K562 (cell line): ENCODE data around the gene CAMK1D. TPM values are rescaled to one million over a fixed set of nuclear protein-coding genes. Genes with fewer than 3 reads are reported as not detected.

Experiments used
- ATAC-seq: fragments of 200-7000 bp; cut with Tn5 transposase; 3 replicates; pipeline ENCODE4 v1.9.1; 2020; ENCODE audit warnings: moderate library complexity
- BruUV-seq: library from RNA; stranded (reverse); fragments of 400-500 nt; replicated peaks from 2 replicates; lab custom pipeline; 2021; lab: Mats Ljungman, UMichigan
- CTCF ChIA-PET: fragments of 300-600 bp; formaldehyde crosslinking; extraction: SDS; loops from one replicate; lab custom pipeline; 2021; ENCODE audit warnings: low intra/inter-chr PET ratio; lab: Yijun Ruan, JAX
- POLR2A ChIA-PET: fragments of 300-600, 350-650 bp; sonication (Branson Sonifier 250); formaldehyde crosslinking; extraction: SDS; loops from one replicate; lab custom pipeline; 2021; ENCODE audit warnings: antibody characterized with exemption, inconsistent platforms; lab: Yijun Ruan, JAX
- DNase-seq, 4 experiments: peaks; one replicate each; pipeline versions ENCODE4 v3.0.0 to v3.0.0-alpha.2; 2011 to 2018; ENCODE audit warnings: low spot score in 3 of 4, mixed read lengths in 3 of 4; ENCODE audit errors: extremely low read depth in 1 of 4
- FAIRE-seq: peaks from 2 replicates; lab custom pipeline; 2011; peaks lifted over from hg19 to GRCh38; lab: Jason Lieb, UNC
- H2AFZ ChIP-seq: 2 replicates; pipeline ENCODE4 v1.6.0; 2011; ENCODE audit warnings: low read depth, low read length, control low read depth, inconsistent platforms
- H3K27ac ChIP-seq: fragments of 200-600 bp; 3 replicates; pipeline ENCODE4 v1.8.0; 2011; ENCODE audit warnings: low read depth, mild to moderate bottlenecking, control low read depth, inconsistent platforms, low read length, moderate library complexity, mixed read lengths; ENCODE audit errors: extremely low read depth
- H3K27me3 ChIP-seq, 2 experiments: fragments of 300-600 bp in 1 of 2; 2 replicates in 1 of 2; 3 replicates in 1 of 2; pipeline versions ENCODE4 v1.6.0 to v1.8.0; 2011; ENCODE audit warnings: inconsistent platforms in 2 of 2, low read length in 2 of 2, mild to moderate bottlenecking in 1 of 2, mixed read lengths in 1 of 2, moderate library complexity in 1 of 2; ENCODE audit not compliant: control insufficient read depth in 2 of 2, insufficient read depth in 2 of 2
- H3K36me3 ChIP-seq: fragments of 300-600 bp; 3 replicates; pipeline ENCODE4 v1.8.0; 2011; ENCODE audit warnings: mild to moderate bottlenecking, low read length, inconsistent platforms; ENCODE audit not compliant: control insufficient read depth, insufficient read depth
- H3K4me1 ChIP-seq, 2 experiments: fragments of 200-600 bp in 1 of 2; replicated peaks in 1 of 2; 2 replicates in 1 of 2; 3 replicates in 1 of 2; pipeline versions ENCODE4 v1.5.1 to v1.8.0; 2011; ENCODE audit warnings: inconsistent platforms in 2 of 2, low read length in 2 of 2, mild to moderate bottlenecking in 1 of 2, mixed read lengths in 1 of 2, moderate library complexity in 1 of 2; ENCODE audit not compliant: control insufficient read depth in 2 of 2, insufficient read depth in 2 of 2
- H3K4me2 ChIP-seq: 2 replicates; pipeline ENCODE4 v1.6.1; 2011; ENCODE audit warnings: low read length, control low read depth, inconsistent platforms, mixed read lengths; ENCODE audit not compliant: insufficient read depth
- H3K4me3 ChIP-seq: fragments of 200-600 bp; sonication (generic), shearing (Covaris generic); 2 replicates; pipeline ENCODE4 v1.5.1; 2016; ENCODE audit warnings: control low read depth, inconsistent platforms
- H3K79me2 ChIP-seq: fragments of 200-600 bp; 3 replicates; pipeline ENCODE4 v1.8.0; 2011; ENCODE audit warnings: low read length, inconsistent platforms; ENCODE audit not compliant: control insufficient read depth, insufficient read depth
- H3K9ac ChIP-seq, 2 experiments: 2 replicates each; pipeline versions ENCODE4 v1.6.0 to v1.6.1; 2011; ENCODE audit warnings: low read depth in 2 of 2, low read length in 2 of 2, control low read depth in 1 of 2, inconsistent platforms in 1 of 2, mild to moderate bottlenecking in 1 of 2, mixed read lengths in 1 of 2; ENCODE audit not compliant: insufficient read depth in 1 of 2
- H3K9me1 ChIP-seq: one replicate; pipeline ENCODE4 v1.6.0; 2011; ENCODE audit warnings: inconsistent platforms, mild to moderate bottlenecking, low read length, moderate library complexity; ENCODE audit not compliant: control insufficient read depth, insufficient read depth
- H3K9me3 ChIP-seq: replicated peaks from 2 replicates; pipeline ENCODE4 v1.5.1; 2011; ENCODE audit warnings: low read depth, low read length, inconsistent platforms; ENCODE audit not compliant: control insufficient read depth, insufficient read depth
- H4K20me1 ChIP-seq: replicated peaks from 2 replicates; pipeline ENCODE4 v1.6.1; 2011; ENCODE audit warnings: low read length, inconsistent platforms, mixed read lengths; ENCODE audit not compliant: control insufficient read depth, insufficient read depth
- HNRNPK ChIP-seq: fragments of 200-400 bp; formaldehyde crosslinking; IDR thresholded peaks from one replicate; pipeline ENCODE4 v1.6.1; 2018; ENCODE audit warnings: mild to moderate bottlenecking, low read depth, low read length; ENCODE audit not compliant: poor library complexity, severe bottlenecking
- PCBP1 ChIP-seq: fragments of 200-400 bp; formaldehyde crosslinking; IDR thresholded peaks from 2 replicates; pipeline ENCODE4 v1.6.1; 2018; ENCODE audit warnings: mild to moderate bottlenecking, low read depth, low read length; ENCODE audit not compliant: poor library complexity, severe bottlenecking
- PCBP2 ChIP-seq: fragments of 200-400 bp; formaldehyde crosslinking; IDR thresholded peaks from 2 replicates; pipeline ENCODE4 v1.6.1; 2018; ENCODE audit warnings: low read length, low read depth, mild to moderate bottlenecking, moderate library complexity; ENCODE audit not compliant: poor library complexity, severe bottlenecking
- THRA ChIP-seq: fragments of 450-650 bp; IDR thresholded peaks from 2 replicates; pipeline ENCODE4 v1.6.1; 2017; ENCODE audit warnings: mild to moderate bottlenecking, moderate library complexity
- ZNF12 ChIP-seq: sonication (generic); formaldehyde crosslinking; IDR thresholded peaks from 2 replicates; pipeline ENCODE4 v1.4.0; 2020; ENCODE audit warnings: mild to moderate bottlenecking, missing genetic modification reagents
- WGBS: fragments of 100-300 bp; shearing (Covaris generic); methylation state at CpG from one replicate; pipeline ENCODE4 v1.1.6; 2016; ENCODE audit warnings: low coverage, mixed read lengths; ENCODE audit not compliant: insufficient coverage; ENCODE audit errors: missing lambda C conversion rate; 5-methylcytosine and 5-hydroxymethylcytosine counted together
- in situ Hi-C: fragments of 300-500 bp; cut with MboI; formaldehyde crosslinking; loops from 4 replicates; pipeline ENCODE4 v1.15.0; 2018; ENCODE audit warnings: inconsistent platforms, mixed read lengths
- intact Hi-C: fragments of 100-400 bp; cut with micrococcal nuclease; formaldehyde crosslinking; loops from 2 replicates; pipeline ENCODE4 v1.14.2; 2022
- polyA plus RNA-seq, 8 experiments: library from polyadenylated mRNA; depleted of rRNA in 4 of 8; stranded (reverse) in 5 of 8; unstranded in 3 of 8; fragments of >200 nt; fragmentation: Nextera tagmentation in 2 of 8; fragmentation: Illumina TruSeq in 1 of 8; extraction: Ambion mirVana in 2 of 8; extraction: Trizol in 1 of 8; gene quantifications; 2 replicates each; pipeline versions ENCODE4 v1.2.1 to v1.2.3, GENCODE V29; 2011 to 2014; ENCODE audit warnings: inconsistent platforms in 1 of 8, missing spikeins in 1 of 8
- total RNA-seq, 7 experiments: library from RNA; depleted of rRNA in 6 of 7; stranded (reverse); fragments of >200 nt in 6 of 7; fragmentation: Illumina TruSeq in 2 of 7; extraction: Trizol in 2 of 7; gene quantifications; 2 replicates each; pipeline versions ENCODE4 v1.2.1 to v1.2.3, GENCODE V29; 2011 to 2021; ENCODE audit warnings: low replicate concordance in 1 of 7

Gene CAMK1D
- total and polyA plus RNA-seq, 9 of the 15 experiments (the other 6 are each of a cell fraction or from before 2014, with no cell fraction given), result 0.12 to 0.24 (median 0.20) TPM; not detected in 5

GRCh38 chr10:12314836-12315235, 34.5 kb upstream of the CAMK1D start (continued):
- no peak for TF ChIP-seq THRA

GRCh38 chr10:12319076-12319475, 30.3 kb upstream of the CAMK1D start:
- Histone ChIP-seq H4K20me1 (no peaks in the 10 kb centered on the region), H3K79me2 (no peaks in the 10 kb centered on the region), H3K27me3 (peaks cover 9 to 16% of the 10 kb centered on the region in 2 experiments; a peak in 4 of 5 replicates), H3K27ac (no peak overlapping the region), H3K4me2 (no peak overlapping the region), H2AFZ (no peak overlapping the region), H3K9me3 (no peaks in the 10 kb centered on the region), H3K4me3 (no peak overlapping the region), H3K4me1 (no peaks in the 10 kb centered on the region; a peak in 1 of 5 replicates), H3K9ac (no peak overlapping the region), H3K36me3 (no peaks in the 10 kb centered on the region), H3K9me1 (no peaks in the 10 kb centered on the region)
- ChIA-PET POLR2A (no interaction called here), CTCF (no interaction called here)
- intact Hi-C loops (no loop called here), in situ Hi-C loops (no loop called here)
- FAIRE-seq (no peak), DNase-seq (no peak), ATAC-seq (no peak)
- TF ChIP-seq PCBP2, result peak; percentile 33
- TF ChIP-seq ZNF12 (CRISPR knock-in tag), result no peak
- peak; percentile 67 for TF ChIP-seq HNRNPK
- peak; percentile 92 for TF ChIP-seq PCBP1
- 15% methylated on average over 1 of the region's 1 CpG for WGBS
- no TSS peak for BruUV-seq
